Fibroblast of lung (primary cell): ENCODE measurements around the gene NDUFA9. TPM values are rescaled to one million over a fixed set of nuclear protein-coding genes. Genes with fewer than 3 reads are reported as not detected.

ENCODE experiments used
- DNase-seq, 2 donors: peaks; one replicate each; pipeline versions ENCODE4 v3.0.0 to v3.0.0-alpha.2; 2010; ENCODE audit warnings: low read depth in 2 of 2
- H2AFZ ChIP-seq: 2 replicates; pipeline ENCODE4 v1.5.1; 2012; ENCODE audit warnings: low read length, control low read depth, inconsistent platforms
- H3K27ac ChIP-seq: 2 replicates; pipeline ENCODE4 v1.5.1; 2011; ENCODE audit warnings: low read length, control low read depth; ENCODE audit not compliant: insufficient read depth
- H3K27me3 ChIP-seq: 2 replicates; pipeline ENCODE4 v1.5.1; 2011; ENCODE audit warnings: mild to moderate bottlenecking, low read length; ENCODE audit not compliant: control insufficient read depth, insufficient read depth
- H3K36me3 ChIP-seq: 2 replicates; pipeline ENCODE4 v1.5.1; 2011; ENCODE audit warnings: low read length; ENCODE audit not compliant: control insufficient read depth, insufficient read depth
- H3K4me1 ChIP-seq: 2 replicates; pipeline ENCODE4 v1.5.1; 2011; ENCODE audit warnings: low read length; ENCODE audit not compliant: control insufficient read depth, insufficient read depth; ENCODE audit errors: extremely low read depth
- H3K4me2 ChIP-seq: 2 replicates; pipeline ENCODE4 v1.5.1; 2011; ENCODE audit warnings: low read length, control low read depth; ENCODE audit not compliant: insufficient read depth; ENCODE audit errors: extremely low read depth
- H3K4me3 ChIP-seq, 4 experiments: fragments of 200-600 bp in 1 of 4; sonication (generic) in 1 of 4; replicated peaks in 1 of 4; 2 replicates each; pipeline ENCODE4 v1.5.1; 2011 to 2016; ENCODE audit warnings: low read length in 4 of 4, low read depth in 3 of 4, mild to moderate bottlenecking in 3 of 4, control low read depth in 2 of 4, inconsistent platforms in 1 of 4, mixed read lengths in 1 of 4; ENCODE audit not compliant: insufficient read depth in 1 of 4; ENCODE audit errors: control extremely low read depth in 1 of 4
- H3K79me2 ChIP-seq: 2 replicates; pipeline ENCODE4 v1.5.1; 2012; ENCODE audit warnings: mild to moderate bottlenecking, low read length, inconsistent platforms; ENCODE audit not compliant: control insufficient read depth, insufficient read depth
- H3K9ac ChIP-seq: 2 replicates; pipeline ENCODE4 v1.5.1; 2011; ENCODE audit warnings: mild to moderate bottlenecking, low read length, control low read depth; ENCODE audit not compliant: insufficient read depth
- H3K9me3 ChIP-seq: 2 replicates; pipeline ENCODE4 v1.5.1; 2012; ENCODE audit warnings: low read depth, low read length; ENCODE audit not compliant: control insufficient read depth, insufficient read depth
- H4K20me1 ChIP-seq: 2 replicates; pipeline ENCODE4 v1.5.1; 2011; ENCODE audit warnings: low read length; ENCODE audit not compliant: control insufficient read depth, insufficient read depth; ENCODE audit errors: extremely low read depth
- CTCF ChIP-seq, 2 donors: IDR thresholded peaks in 1 of 2; conservative IDR thresholded peaks in 1 of 2; 1 replicate in 1 of 2; 2 replicates in 1 of 2; pipeline ENCODE4 v1.5.1; 2011 to 2012; ENCODE audit warnings: low read length in 2 of 2, control low read depth in 1 of 2, inconsistent platforms in 1 of 2, low read depth in 1 of 2, mild to moderate bottlenecking in 1 of 2
- EZH2 ChIP-seq: IDR thresholded peaks from 2 replicates; pipeline ENCODE4 v1.5.1; 2012; ENCODE audit warnings: low read length, control low read depth, mild to moderate bottlenecking; ENCODE audit errors: missing control alignments
- polyA plus RNA-seq, 2 donors: library from polyadenylated mRNA; depleted of rRNA in 1 of 2; stranded (reverse) in 1 of 2; unstranded in 1 of 2; fragments of >200 nt; gene quantifications; 2 replicates each; pipeline ENCODE4 v1.2.1, GENCODE V29; 2011 to 2012; ENCODE audit warnings: missing spikeins in 1 of 2
- total RNA-seq: library from RNA; depleted of rRNA; stranded (reverse); fragments of >200 nt; gene quantifications from 2 replicates; pipeline ENCODE4 v1.2.1, GENCODE V29; 2014

Gene NDUFA9
- total and polyA plus RNA-seq, 2 donors (not counting 1 experiment from before 2014, with no cell fraction given), result 42.6 to 68.8 TPM

GRCh38 chr12:4643747-4644146 lies 5.2 kb upstream of the NDUFA9 start:
- H2AFZ ChIP-seq, result no peak overlapping the region
- no peak for TF ChIP-seq CTCF (conservative IDR thresholded peaks at IDR 0.05 in 1 of 2, IDR thresholded peaks at IDR 0.05 in 1 of 2; ENCODE audit: low read depth in 1 of 2, low read length in 2 of 2)
- TF ChIP-seq EZH2, result no peak

GRCh38 chr12:4645023-4645422 lies 3.9 kb upstream of the NDUFA9 start:
- Histone ChIP-seq H2AFZ (no peak overlapping the region), H3K27me3 (no peaks in the 10 kb centered on the region), H3K9ac (no peak overlapping the region), H3K36me3 (no peaks in the 10 kb centered on the region), H3K9me3 (no peaks in the 10 kb centered on the region), H3K4me2 (no peak overlapping the region), H3K79me2 (peaks cover 10% of the 10 kb centered on the region), H3K4me1 (peaks cover 2% of the 10 kb centered on the region), H4K20me1 (no peaks in the 10 kb centered on the region), H3K4me3 (no peak overlapping the region), H3K27ac (no peak overlapping the region)
- TF ChIP-seq EZH2 (no peak), CTCF (conservative IDR thresholded peaks at IDR 0.05 in 1 of 2, IDR thresholded peaks at IDR 0.05 in 1 of 2; ENCODE audit: low read depth in 1 of 2, low read length in 2 of 2) (no peak)
- no peak for DNase-seq

More at GRCh38 chr12:4643747-4644146, 5.2 kb upstream of the NDUFA9 start:
- Histone ChIP-seq H3K9ac (no peak overlapping the region), H4K20me1 (no peaks in the 10 kb centered on the region), H3K4me2 (no peak overlapping the region), H3K27ac (no peak overlapping the region), H3K9me3 (no peaks in the 10 kb centered on the region), H3K27me3 (no peaks in the 10 kb centered on the region), H3K36me3 (no peaks in the 10 kb centered on the region), H3K4me3 (no peak overlapping the region), H3K79me2 (no peaks in the 10 kb centered on the region), H3K4me1 (peaks cover 2% of the 10 kb centered on the region)
- no peak for DNase-seq

- Histone ChIP-seq H3K4me2 (peak overlapping the region; percentile 93), H3K9ac (peak overlapping the region; percentile 84), H3K36me3 (no peaks in the 10 kb centered on the region), H3K9me3 (no peaks in the 10 kb centered on the region), H3K79me2 (peaks cover 30% of the 10 kb centered on the region), H3K27ac (peak overlapping the region; percentile 77), H3K4me1 (peaks cover 5% of the 10 kb centered on the region), H3K4me3 (peak overlapping the region; percentile 88 to 97 (median 90)), H2AFZ (peak overlapping the region; percentile 97), H3K27me3 (no peaks in the 10 kb centered on the region), H4K20me1 (no peaks in the 10 kb centered on the region)
- TF ChIP-seq CTCF (conservative IDR thresholded peaks at IDR 0.05 in 1 of 2, IDR thresholded peaks at IDR 0.05 in 1 of 2; ENCODE audit: low read depth in 1 of 2, low read length in 2 of 2), result no peak
- no peak for TF ChIP-seq EZH2
- peak; percentile 9 to 13 for DNase-seq
Measured at GRCh38 chr12:4648104-4648500, 812 bp upstream of the NDUFA9 start.
